Calu3 (cell line): ENCODE results near the gene PEX11B. TPM values are rescaled to one million over a fixed set of nuclear protein-coding genes. Genes with fewer than 3 reads are reported as not detected.

Experiments
- BruUV-seq: library from RNA; stranded (reverse); fragments of 400-500 nt; replicated peaks from 2 replicates; lab custom pipeline; 2021; lab: Mats Ljungman, UMichigan
- CTCF ChIA-PET: fragments of 300-600 bp; sonication (Branson Sonifier 250); formaldehyde crosslinking; loops from one replicate; lab custom pipeline; 2022; ENCODE audit warnings: antibody characterized with exemption; lab: Charles Lee
- DNase-seq: peaks from one replicate; pipeline ENCODE4 v3.0.0; 2022
- H3K27ac Mint-ChIP-seq: one replicate; pipeline ENCODE4 v1.8.0; 2022; ENCODE audit warnings: mixed read lengths; ENCODE audit not compliant: unreplicated experiment
- H3K27me3 Mint-ChIP-seq: one replicate; pipeline ENCODE4 v1.8.0; 2022; ENCODE audit warnings: mixed read lengths; ENCODE audit not compliant: unreplicated experiment
- H3K36me3 Mint-ChIP-seq: one replicate; pipeline ENCODE4 v1.8.0; 2022; ENCODE audit warnings: mild to moderate bottlenecking, moderate library complexity, mixed read lengths; ENCODE audit not compliant: insufficient read depth, unreplicated experiment
- H3K4me1 Mint-ChIP-seq: one replicate; pipeline ENCODE4 v1.8.0; 2022; ENCODE audit warnings: mild to moderate bottlenecking, low read depth, mixed read lengths; ENCODE audit not compliant: unreplicated experiment
- H3K4me3 Mint-ChIP-seq: one replicate; pipeline ENCODE4 v1.8.0; 2022; ENCODE audit warnings: mild to moderate bottlenecking, low read depth, moderate library complexity, mixed read lengths; ENCODE audit not compliant: unreplicated experiment
- H3K9me3 Mint-ChIP-seq: one replicate; pipeline ENCODE4 v1.8.0; 2022; ENCODE audit warnings: low read depth, mixed read lengths; ENCODE audit not compliant: unreplicated experiment
- CTCF ChIP-seq: fragments of 200-600 bp; IDR thresholded peaks from one replicate; pipeline ENCODE4 v1.8.0; 2022; ENCODE audit warnings: antibody characterized with exemption; ENCODE audit not compliant: unreplicated experiment
- intact Hi-C: fragments of 100-400 bp; cut with micrococcal nuclease; formaldehyde crosslinking; loops from one replicate; pipeline ENCODE4 v1.10.0; 2022; ENCODE audit not compliant: unreplicated experiment
- total RNA-seq: library from RNA; stranded (reverse); gene quantifications from 2 replicates; pipeline ENCODE4 v1.2.3, GENCODE V29; 2022

PEX11B gene
- total RNA-seq, 1 experiment from 2014 or later: 27.3 TPM

GRCh38 chr1:145918992-145919939, 749 bp upstream of the PEX11B start:
- DNase-seq: peak; percentile 70
- BruUV-seq: TSS peak; percentile 37
- CTCF ChIA-PET: interaction anchor here (0.5 to 2.0 kb wide), 9 partner anchors 8 to 117 kb away, joined by 3 to 18 read pairs (median 3); partner anchors contain the start of genes ANKRD34A, NUDT17, PIAS3 and POLR3GL
- intact Hi-C loops: no loop called here
- Mint-ChIP-seq H3K4me3 (peak overlapping the region; percentile 74), H3K9me3 (no peaks in the 10 kb centered on the region), H3K27ac (peak overlapping the region; percentile 78), H3K27me3 (no peaks in the 10 kb centered on the region), H3K4me1 (peaks cover 15% of the 10 kb centered on the region), H3K36me3 (peaks cover 39% of the 10 kb centered on the region)
- no peak for TF ChIP-seq CTCF

GRCh38 chr1:145917595-145917994, 922 bp downstream of the PEX11B start:
- Mint-ChIP-seq H3K27me3 (no peaks in the 10 kb centered on the region), H3K4me3 (peak overlapping the region; percentile 74), H3K9me3 (no peaks in the 10 kb centered on the region), H3K36me3 (peaks cover 33% of the 10 kb centered on the region), H3K4me1 (peaks cover 15% of the 10 kb centered on the region), H3K27ac (peak overlapping the region; percentile 78)
- CTCF ChIA-PET: no interaction called here
- BruUV-seq: no TSS peak
- TF ChIP-seq CTCF: no peak
- no peak for DNase-seq
- intact Hi-C loops: no loop called here

GRCh38 chr1:145916745-145917144, 1.8 kb downstream of the PEX11B start:
- no peak for TF ChIP-seq CTCF
- Mint-ChIP-seq H3K27ac (no peak overlapping the region), H3K4me3 (peak overlapping the region; percentile 74), H3K9me3 (no peaks in the 10 kb centered on the region), H3K27me3 (no peaks in the 10 kb centered on the region), H3K4me1 (peaks cover 15% of the 10 kb centered on the region), H3K36me3 (peaks cover 33% of the 10 kb centered on the region)
- CTCF ChIA-PET: interaction anchor here (0.9 to 1.1 kb wide), 2 partner anchors 11 to 19 kb away, joined by 3 read pairs; partner anchors contain the start of gene RBM8A
- no peak for DNase-seq
- no TSS peak for BruUV-seq
- intact Hi-C loops: no loop called here

- H3K27ac Mint-ChIP-seq: no peak overlapping the region
- TF ChIP-seq CTCF: no peak
- H3K4me3 Mint-ChIP-seq: no peak overlapping the region
- no peaks in the 10 kb centered on the region for H3K9me3 Mint-ChIP-seq
- peaks cover 8% of the 10 kb centered on the region for H3K4me1 Mint-ChIP-seq
- no TSS peak for BruUV-seq
- H3K27me3 Mint-ChIP-seq: no peaks in the 10 kb centered on the region
- intact Hi-C loops: no loop called here
- CTCF ChIA-PET: interaction anchor here (5.5 kb wide), 1 partner anchor 20 kb away, joined by 53 read pairs; no protein-coding TSS in a partner anchor
- peaks cover 5% of the 10 kb centered on the region for H3K36me3 Mint-ChIP-seq
- no peak for DNase-seq
Measured at GRCh38 chr1:145912128-145912641, 6.3 kb downstream of the PEX11B start.
